H1 (cell line): ENCODE data around the gene SELPLG. TPM values are rescaled to one million over a fixed set of nuclear protein-coding genes. Genes with fewer than 3 reads are reported as not detected.

Source experiments
- JUN ChIP-seq: IDR thresholded peaks from 2 replicates; pipeline ENCODE4 v1.6.1; 2011; ENCODE audit warnings: low read depth, mild to moderate bottlenecking, improper control_type of control experiment, low read length
- SRF ChIP-seq: IDR thresholded peaks from 2 replicates; pipeline ENCODE4 v1.6.1; 2011; ENCODE audit warnings: mild to moderate bottlenecking, low read depth, low read length, moderate library complexity
- polyA plus RNA-seq, 7 experiments: library from polyadenylated mRNA; depleted of rRNA in 3 of 7; stranded (reverse) in 5 of 7; unstranded in 2 of 7; fragments of >200 nt in 5 of 7; fragments of 200-250 nt in 2 of 7; gene quantifications; 1 replicate in 5 of 7; 2 replicates in 1 of 7; 4 replicates in 1 of 7; pipeline versions ENCODE4 v1.2.1 to v1.2.3, GENCODE V29; 2011 to 2013; ENCODE audit warnings: missing spikeins in 2 of 7, mixed read lengths in 2 of 7
- total RNA-seq: library from RNA; stranded (reverse); fragmentation: NEBNext Ultra II Directional; extraction: Animal tissue kit (Norgen Biotek cat#: 25700); gene quantifications from 2 replicates; pipeline ENCODE4 v1.2.1, GENCODE V29; 2021
- TF ChIP-seq, protein P1 (sequence below): fragments of 300-600 bp; sonication (generic); IDR thresholded peaks from 2 replicates; pipeline ENCODE4 v1.7.1; 2012; ENCODE audit warnings: low read length, moderate library complexity, mild to moderate bottlenecking, inconsistent platforms; ENCODE audit not compliant: insufficient replicate concordance

SELPLG gene
- total and polyA plus RNA-seq, 2 of the 8 experiments (the other 6 are each of a cell fraction or from before 2014, with no cell fraction given): 0.18 TPM; not detected in 1

DNA sequence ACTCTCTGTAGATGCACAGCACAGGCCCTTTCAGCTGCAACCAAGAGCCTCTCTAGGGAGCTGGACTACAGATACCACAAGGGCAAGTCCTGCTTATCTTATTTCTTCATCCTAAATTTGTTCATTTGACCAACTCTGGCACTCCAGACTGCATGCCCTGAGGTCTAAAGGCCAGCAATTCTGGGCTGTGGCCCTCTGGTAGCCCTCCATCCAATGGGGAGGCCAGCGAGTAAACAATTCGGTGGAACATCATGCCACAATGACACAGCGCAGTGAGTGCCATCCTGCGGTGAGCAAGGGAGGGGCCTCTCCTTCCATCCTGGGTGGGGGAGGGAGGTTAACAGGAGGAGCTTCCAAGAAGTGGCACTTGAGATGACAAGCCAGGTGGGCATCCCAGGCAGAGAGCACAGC is 652 bp upstream of the SELPLG start (continued):
- TF ChIP-seq, protein P1, sequence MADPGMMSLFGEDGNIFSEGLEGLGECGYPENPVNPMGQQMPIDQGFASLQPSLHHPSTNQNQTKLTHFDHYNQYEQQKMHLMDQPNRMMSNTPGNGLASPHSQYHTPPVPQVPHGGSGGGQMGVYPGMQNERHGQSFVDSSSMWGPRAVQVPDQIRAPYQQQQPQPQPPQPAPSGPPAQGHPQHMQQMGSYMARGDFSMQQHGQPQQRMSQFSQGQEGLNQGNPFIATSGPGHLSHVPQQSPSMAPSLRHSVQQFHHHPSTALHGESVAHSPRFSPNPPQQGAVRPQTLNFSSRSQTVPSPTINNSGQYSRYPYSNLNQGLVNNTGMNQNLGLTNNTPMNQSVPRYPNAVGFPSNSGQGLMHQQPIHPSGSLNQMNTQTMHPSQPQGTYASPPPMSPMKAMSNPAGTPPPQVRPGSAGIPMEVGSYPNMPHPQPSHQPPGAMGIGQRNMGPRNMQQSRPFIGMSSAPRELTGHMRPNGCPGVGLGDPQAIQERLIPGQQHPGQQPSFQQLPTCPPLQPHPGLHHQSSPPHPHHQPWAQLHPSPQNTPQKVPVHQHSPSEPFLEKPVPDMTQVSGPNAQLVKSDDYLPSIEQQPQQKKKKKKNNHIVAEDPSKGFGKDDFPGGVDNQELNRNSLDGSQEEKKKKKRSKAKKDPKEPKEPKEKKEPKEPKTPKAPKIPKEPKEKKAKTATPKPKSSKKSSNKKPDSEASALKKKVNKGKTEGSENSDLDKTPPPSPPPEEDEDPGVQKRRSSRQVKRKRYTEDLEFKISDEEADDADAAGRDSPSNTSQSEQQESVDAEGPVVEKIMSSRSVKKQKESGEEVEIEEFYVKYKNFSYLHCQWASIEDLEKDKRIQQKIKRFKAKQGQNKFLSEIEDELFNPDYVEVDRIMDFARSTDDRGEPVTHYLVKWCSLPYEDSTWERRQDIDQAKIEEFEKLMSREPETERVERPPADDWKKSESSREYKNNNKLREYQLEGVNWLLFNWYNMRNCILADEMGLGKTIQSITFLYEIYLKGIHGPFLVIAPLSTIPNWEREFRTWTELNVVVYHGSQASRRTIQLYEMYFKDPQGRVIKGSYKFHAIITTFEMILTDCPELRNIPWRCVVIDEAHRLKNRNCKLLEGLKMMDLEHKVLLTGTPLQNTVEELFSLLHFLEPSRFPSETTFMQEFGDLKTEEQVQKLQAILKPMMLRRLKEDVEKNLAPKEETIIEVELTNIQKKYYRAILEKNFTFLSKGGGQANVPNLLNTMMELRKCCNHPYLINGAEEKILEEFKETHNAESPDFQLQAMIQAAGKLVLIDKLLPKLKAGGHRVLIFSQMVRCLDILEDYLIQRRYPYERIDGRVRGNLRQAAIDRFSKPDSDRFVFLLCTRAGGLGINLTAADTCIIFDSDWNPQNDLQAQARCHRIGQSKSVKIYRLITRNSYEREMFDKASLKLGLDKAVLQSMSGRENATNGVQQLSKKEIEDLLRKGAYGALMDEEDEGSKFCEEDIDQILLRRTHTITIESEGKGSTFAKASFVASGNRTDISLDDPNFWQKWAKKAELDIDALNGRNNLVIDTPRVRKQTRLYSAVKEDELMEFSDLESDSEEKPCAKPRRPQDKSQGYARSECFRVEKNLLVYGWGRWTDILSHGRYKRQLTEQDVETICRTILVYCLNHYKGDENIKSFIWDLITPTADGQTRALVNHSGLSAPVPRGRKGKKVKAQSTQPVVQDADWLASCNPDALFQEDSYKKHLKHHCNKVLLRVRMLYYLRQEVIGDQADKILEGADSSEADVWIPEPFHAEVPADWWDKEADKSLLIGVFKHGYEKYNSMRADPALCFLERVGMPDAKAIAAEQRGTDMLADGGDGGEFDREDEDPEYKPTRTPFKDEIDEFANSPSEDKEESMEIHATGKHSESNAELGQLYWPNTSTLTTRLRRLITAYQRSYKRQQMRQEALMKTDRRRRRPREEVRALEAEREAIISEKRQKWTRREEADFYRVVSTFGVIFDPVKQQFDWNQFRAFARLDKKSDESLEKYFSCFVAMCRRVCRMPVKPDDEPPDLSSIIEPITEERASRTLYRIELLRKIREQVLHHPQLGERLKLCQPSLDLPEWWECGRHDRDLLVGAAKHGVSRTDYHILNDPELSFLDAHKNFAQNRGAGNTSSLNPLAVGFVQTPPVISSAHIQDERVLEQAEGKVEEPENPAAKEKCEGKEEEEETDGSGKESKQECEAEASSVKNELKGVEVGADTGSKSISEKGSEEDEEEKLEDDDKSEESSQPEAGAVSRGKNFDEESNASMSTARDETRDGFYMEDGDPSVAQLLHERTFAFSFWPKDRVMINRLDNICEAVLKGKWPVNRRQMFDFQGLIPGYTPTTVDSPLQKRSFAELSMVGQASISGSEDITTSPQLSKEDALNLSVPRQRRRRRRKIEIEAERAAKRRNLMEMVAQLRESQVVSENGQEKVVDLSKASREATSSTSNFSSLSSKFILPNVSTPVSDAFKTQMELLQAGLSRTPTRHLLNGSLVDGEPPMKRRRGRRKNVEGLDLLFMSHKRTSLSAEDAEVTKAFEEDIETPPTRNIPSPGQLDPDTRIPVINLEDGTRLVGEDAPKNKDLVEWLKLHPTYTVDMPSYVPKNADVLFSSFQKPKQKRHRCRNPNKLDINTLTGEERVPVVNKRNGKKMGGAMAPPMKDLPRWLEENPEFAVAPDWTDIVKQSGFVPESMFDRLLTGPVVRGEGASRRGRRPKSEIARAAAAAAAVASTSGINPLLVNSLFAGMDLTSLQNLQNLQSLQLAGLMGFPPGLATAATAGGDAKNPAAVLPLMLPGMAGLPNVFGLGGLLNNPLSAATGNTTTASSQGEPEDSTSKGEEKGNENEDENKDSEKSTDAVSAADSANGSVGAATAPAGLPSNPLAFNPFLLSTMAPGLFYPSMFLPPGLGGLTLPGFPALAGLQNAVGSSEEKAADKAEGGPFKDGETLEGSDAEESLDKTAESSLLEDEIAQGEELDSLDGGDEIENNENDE: no peak
- no peak for TF ChIP-seq JUN
- no peak for TF ChIP-seq SRF
